Sigmoid colon (tissue), 4 donors: ENCODE measurements around the gene OR2M2.

Source experiments
- CTCF ChIP-seq, 4 experiments: fragments of 450-650 bp in 3 of 4; fragments of 200-600 bp in 1 of 4; IDR thresholded peaks; one replicate each; pipeline ENCODE4 v1.5.1; 2016 to 2019; ENCODE audit warnings: antibody characterized with exemption in 4 of 4, mild to moderate bottlenecking in 3 of 4, moderate library complexity in 2 of 4
- EP300 ChIP-seq, 4 donors: sonication (generic); formaldehyde crosslinking; IDR thresholded peaks; one replicate each; pipeline ENCODE4 v1.6.1; 2017; ENCODE audit warnings: antibody characterized with exemption in 4 of 4
- POLR2A ChIP-seq, 2 donors: fragments of 450-650 bp; IDR thresholded peaks; one replicate each; pipeline ENCODE4 v1.6.1; 2016; ENCODE audit warnings: antibody characterized with exemption in 2 of 2, mild to moderate bottlenecking in 2 of 2, moderate library complexity in 2 of 2

- TF ChIP-seq CTCF (IDR thresholded peaks at IDR 0.05) = no peak
- TF ChIP-seq POLR2A (IDR thresholded peaks at IDR 0.05) = no peak
- no peak for TF ChIP-seq EP300 (IDR thresholded peaks at IDR 0.05)
Observed at GRCh38 chr1:248183996-248184395, 9.4 kb downstream of the OR2M2 start.
